Endothelial cell of umbilical vein (primary cell): ENCODE data around the gene GSTM4. TPM values are rescaled to one million over a fixed set of nuclear protein-coding genes. Genes with fewer than 3 reads are reported as not detected.
A peak's percentile ranks its signal among the peaks of the same experiment; 100 is the strongest.

ENCODE experiments used
- BruUV-seq: library from RNA; stranded (reverse); fragments of 400-500 nt; replicated peaks from 2 replicates; lab custom pipeline; 2021; lab: Mats Ljungman, UMichigan
- CTCF ChIA-PET: fragments of 300-600, 350-600 bp; sonication (Branson Sonifier 250); formaldehyde crosslinking; loops from one replicate; lab custom pipeline; 2021; ENCODE audit warnings: antibody characterized with exemption, inconsistent platforms; lab: Charles Lee
- POLR2A ChIA-PET: fragments of 300-600, 350-600 bp; sonication (Branson Sonifier 250); formaldehyde crosslinking; loops from one replicate; lab custom pipeline; 2021; ENCODE audit warnings: antibody characterized with exemption, inconsistent platforms; lab: Charles Lee
- DNase-seq: peaks from one replicate; pipeline ENCODE4 v3.0.0-alpha.2; 2011; ENCODE audit warnings: low read depth, low spot score
- FAIRE-seq: peaks from 2 replicates; lab custom pipeline; 2011; peaks lifted over from hg19 to GRCh38; lab: Jason Lieb, UNC
- H2AFZ ChIP-seq: 2 replicates; pipeline ENCODE4 v1.6.0; 2012; ENCODE audit warnings: low read depth, low read length, control low read depth, inconsistent platforms
- H3K27ac ChIP-seq: 2 replicates; pipeline ENCODE4 v1.5.1; 2011; ENCODE audit warnings: low read depth, mild to moderate bottlenecking, control low read depth, low read length, moderate library complexity; ENCODE audit not compliant: insufficient read depth
- H3K27me3 ChIP-seq, 2 experiments: 2 replicates each; pipeline versions ENCODE4 v1.6.0 to v1.6.1; 2011; ENCODE audit warnings: low read length in 2 of 2, mixed read lengths in 1 of 2; ENCODE audit not compliant: control insufficient read depth in 2 of 2, insufficient read depth in 2 of 2
- H3K36me3 ChIP-seq, 2 experiments: 2 replicates in 1 of 2; 3 replicates in 1 of 2; pipeline ENCODE4 v1.5.1; 2011; ENCODE audit warnings: low read length in 2 of 2, mild to moderate bottlenecking in 1 of 2, moderate library complexity in 1 of 2; ENCODE audit not compliant: control insufficient read depth in 2 of 2, insufficient read depth in 2 of 2; ENCODE audit errors: extremely low read depth in 1 of 2
- H3K4me1 ChIP-seq: 3 replicates; pipeline ENCODE4 v1.5.1; 2011; ENCODE audit warnings: mild to moderate bottlenecking, low read length; ENCODE audit not compliant: control insufficient read depth, insufficient read depth; ENCODE audit errors: extremely low read depth
- H3K4me2 ChIP-seq: 2 replicates; pipeline ENCODE4 v1.6.1; 2011; ENCODE audit warnings: low read length, control low read depth, mixed read lengths; ENCODE audit not compliant: insufficient read depth
- H3K4me3 ChIP-seq, 3 experiments: fragments of 200-600 bp in 1 of 3; sonication (generic), shearing (Covaris generic) in 1 of 3; replicated peaks in 1 of 3; 2 replicates each; pipeline ENCODE4 v1.5.1; 2011 to 2016; ENCODE audit warnings: control low read depth in 3 of 3, low read length in 3 of 3, mild to moderate bottlenecking in 2 of 3, inconsistent platforms in 1 of 3, low read depth in 1 of 3, moderate library complexity in 1 of 3; ENCODE audit not compliant: insufficient read depth in 1 of 3
- H3K79me2 ChIP-seq: 2 replicates; pipeline ENCODE4 v1.6.0; 2012; ENCODE audit warnings: low read length, inconsistent platforms; ENCODE audit not compliant: control insufficient read depth, insufficient read depth
- H3K9ac ChIP-seq: replicated peaks from 2 replicates; pipeline ENCODE3; 2011; ENCODE audit warnings: low read length, control low read depth; ENCODE audit not compliant: insufficient read depth; ENCODE audit errors: extremely low read depth
- H3K9me1 ChIP-seq: replicated peaks from 3 replicates; pipeline ENCODE4 v1.6.0; 2011; ENCODE audit warnings: mild to moderate bottlenecking, low read length; ENCODE audit not compliant: control insufficient read depth, insufficient read depth; ENCODE audit errors: extremely low read depth
- H3K9me3 ChIP-seq: replicated peaks from 2 replicates; pipeline ENCODE4 v1.5.1; 2012; ENCODE audit warnings: low read length, inconsistent platforms; ENCODE audit not compliant: control insufficient read depth, insufficient read depth
- H4K20me1 ChIP-seq: replicated peaks from 2 replicates; pipeline ENCODE3; 2011; ENCODE audit warnings: mild to moderate bottlenecking, low read length; ENCODE audit not compliant: control insufficient read depth, insufficient read depth; ENCODE audit errors: extremely low read depth
- CTCF ChIP-seq, 2 donors: IDR thresholded peaks; 1 replicate in 1 of 2; 2 replicates in 1 of 2; pipeline ENCODE4 v1.5.1; 2011; ENCODE audit warnings: low read length in 2 of 2, mild to moderate bottlenecking in 2 of 2, moderate library complexity in 2 of 2, control low read depth in 1 of 2, inconsistent platforms in 1 of 2, low read depth in 1 of 2; ENCODE audit not compliant: insufficient read depth in 1 of 2; ENCODE audit errors: extremely low read depth in 1 of 2
- EZH2 ChIP-seq: IDR thresholded peaks from 2 replicates; pipeline ENCODE4 v1.6.1; 2012; ENCODE audit warnings: borderline replicate concordance, low read depth, mild to moderate bottlenecking, moderate library complexity, low read length, inconsistent platforms; ENCODE audit not compliant: severe bottlenecking
- MAX ChIP-seq: IDR thresholded peaks from 2 replicates; pipeline ENCODE4 v1.6.1; 2011; ENCODE audit not compliant: insufficient read depth, insufficient read length
- MYC ChIP-seq: IDR thresholded peaks from one replicate; pipeline ENCODE4 v1.6.1; 2011; ENCODE audit warnings: mild to moderate bottlenecking, low read depth, low read length
- POLR2A ChIP-seq: IDR thresholded peaks from 2 replicates; pipeline ENCODE4 v1.6.1; 2012; ENCODE audit warnings: low read depth, mild to moderate bottlenecking, control low read depth, low read length
- POLR2AphosphoS5 ChIP-seq: IDR thresholded peaks from 2 replicates; pipeline ENCODE4 v1.6.1; 2012; ENCODE audit warnings: low read depth, mild to moderate bottlenecking, control low read depth, low read length, moderate library complexity; ENCODE audit not compliant: insufficient read depth
- dilution Hi-C: fragments of 300-500 bp; cut with MboI; formaldehyde crosslinking; loops from one replicate; pipeline ENCODE4 v1.15.0; 2019; ENCODE audit warnings: low sequenced_read_pairs; ENCODE audit not compliant: extremely low pct_ligation_motif_present
- intact Hi-C: fragments of 100-400 bp; cut with micrococcal nuclease; formaldehyde crosslinking; loops from one replicate; pipeline ENCODE4 v1.10.0; 2022
- polyA plus RNA-seq, 4 experiments: library from polyadenylated mRNA; depleted of rRNA in 3 of 4; stranded (reverse) in 3 of 4; unstranded in 1 of 4; fragments of >200 nt; gene quantifications; 2 replicates each; pipeline versions ENCODE4 v1.2.1 to v1.2.3, GENCODE V29; 2011 to 2012; ENCODE audit warnings: missing spikeins in 1 of 4
- total RNA-seq: library from RNA; stranded (reverse); gene quantifications from 2 replicates; pipeline ENCODE4 v1.2.3, GENCODE V29; 2021

Gene GSTM4
- total and polyA plus RNA-seq, 2 donors (not counting 3 experiments of a cell fraction or from before 2014, with no cell fraction given), result 9.5 to 11.6 TPM

GRCh38 chr1:109640285-109640865 is 15.5 kb upstream of the GSTM4 start:
- no peak overlapping the region for H3K4me2 ChIP-seq
- H3K9me1 ChIP-seq, result no peaks in the 10 kb centered on the region
- ChIA-PET CTCF (interaction anchor here (0.5 to 15.2 kb wide), 73 partner anchors 10 to 465 kb away, joined by 3 to 565 read pairs (median 6); partner anchors contain the start of genes AHCYL1, AMPD2, EPS8L3 and GNAI3), POLR2A (interaction anchor here (1.0 to 1.4 kb wide), 5 partner anchors 92 to 345 kb away, joined by 4 to 7 read pairs (median 5); partner anchors contain the start of genes AHCYL1 and GNAI3)
- intact Hi-C loops, result loop anchor here (1.0 to 5.0 kb wide), 2 partner anchors 94 to 143 kb away; no protein-coding TSS in a partner anchor
- TF ChIP-seq EZH2, result no peak
- no peak for TF ChIP-seq MYC
- no peak for TF ChIP-seq POLR2A
- peak; percentile 81 to 95 for TF ChIP-seq CTCF (IDR thresholded peaks at IDR 0.05; ENCODE audit: extremely low read depth in 1 of 2, insufficient read depth in 1 of 2, low read depth in 1 of 2, low read length in 2 of 2)
- TF ChIP-seq POLR2AphosphoS5, result no peak
- no peak for TF ChIP-seq MAX
- dilution Hi-C loops, result no loop called here
- H2AFZ ChIP-seq, result no peak overlapping the region
- H3K27me3 ChIP-seq, result no peaks in the 10 kb centered on the region
- DNase-seq, result peak; percentile 60
- H3K27ac ChIP-seq, result no peak overlapping the region
- no peaks in the 10 kb centered on the region for H3K4me1 ChIP-seq
- H3K79me2 ChIP-seq, result no peaks in the 10 kb centered on the region
- no TSS peak for BruUV-seq
- H3K4me3 ChIP-seq, result no peak overlapping the region
- FAIRE-seq, result peak; percentile 96
- no peaks in the 10 kb centered on the region for H3K36me3 ChIP-seq
- no peaks in the 10 kb centered on the region for H3K9me3 ChIP-seq
- H4K20me1 ChIP-seq, result no peaks in the 10 kb centered on the region
- H3K9ac ChIP-seq, result no peak overlapping the region
